Measurements from ENCODE around the gene MRPS6.

MRPS6 gene

GRCh38 chr21:34112316-34113033, 39.1 kb downstream of the MRPS6 start:
- H3K4me3 ChIP-seq (ENCODE audit: low read depth, low read length), result no peak overlapping the region
- TF ChIP-seq CTCF (IDR thresholded peaks at IDR 0.05; ENCODE audit: low read depth, low read length, missing control alignments), result no peak
- DNase-seq (ENCODE audit: low read depth), result no peak

GRCh38 chr21:34113842-34114241, 40.5 kb downstream of the MRPS6 start:
- no peak for TF ChIP-seq CTCF (IDR thresholded peaks at IDR 0.05; ENCODE audit: low read depth, low read length, missing control alignments)
- no peak overlapping the region for H3K4me3 ChIP-seq (ENCODE audit: low read depth, low read length)
- DNase-seq (ENCODE audit: low read depth), result no peak

- H3K4me3 ChIP-seq (ENCODE audit: low read depth, low read length), result no peak overlapping the region
- TF ChIP-seq CTCF (IDR thresholded peaks at IDR 0.05; ENCODE audit: low read depth, low read length, missing control alignments), result no peak
- DNase-seq (ENCODE audit: low read depth), result no peak
Observed at GRCh38 chr21:34115160-34115559, 41.8 kb downstream of the MRPS6 start.

GRCh38 chr21:34116569-34116968, 43.2 kb downstream of the MRPS6 start:
- no peak for DNase-seq (ENCODE audit: low read depth)
- no peak for TF ChIP-seq CTCF (IDR thresholded peaks at IDR 0.05; ENCODE audit: low read depth, low read length, missing control alignments)
- H3K4me3 ChIP-seq (ENCODE audit: low read depth, low read length), result no peak overlapping the region

GRCh38 chr21:34120867-34121266, 47.5 kb downstream of the MRPS6 start:
- no peak for DNase-seq (ENCODE audit: low read depth)
- H3K4me3 ChIP-seq (ENCODE audit: low read depth, low read length), result no peak overlapping the region
- TF ChIP-seq CTCF (IDR thresholded peaks at IDR 0.05; ENCODE audit: low read depth, low read length, missing control alignments), result no peak

- DNase-seq (ENCODE audit: low read depth), result no peak
Observed at GRCh38 chr21:34122047-34122446, 48.7 kb downstream of the MRPS6 start.

More at GRCh38 chr21:34122047-34122446, 48.7 kb downstream of the MRPS6 start:
- H3K4me3 ChIP-seq (ENCODE audit: low read depth, low read length), result no peak overlapping the region
- no peak for TF ChIP-seq CTCF (IDR thresholded peaks at IDR 0.05; ENCODE audit: low read depth, low read length, missing control alignments)

Measured in GM12864 (cell line).